Renal pelvis (tissue), 4 donors: ENCODE results near the gene RPGR. TPM values are rescaled to one million over a fixed set of nuclear protein-coding genes. Genes with fewer than 3 reads are reported as not detected.

Experiments used
- DNase-seq: peaks from one replicate; pipeline ENCODE4 v3.0.0-alpha.2; 2013
- polyA plus RNA-seq, 3 donors: library from polyadenylated mRNA; unstranded; fragments of 120-200 nt; gene quantifications; one replicate each; pipeline ENCODE4 v1.2.1, GENCODE V29; 2013; ENCODE audit not compliant: insufficient read length in 3 of 3

Gene RPGR
- polyA plus RNA-seq, 3 donors = 11.3 to 21.4 (median 21.1) TPM

DNA sequence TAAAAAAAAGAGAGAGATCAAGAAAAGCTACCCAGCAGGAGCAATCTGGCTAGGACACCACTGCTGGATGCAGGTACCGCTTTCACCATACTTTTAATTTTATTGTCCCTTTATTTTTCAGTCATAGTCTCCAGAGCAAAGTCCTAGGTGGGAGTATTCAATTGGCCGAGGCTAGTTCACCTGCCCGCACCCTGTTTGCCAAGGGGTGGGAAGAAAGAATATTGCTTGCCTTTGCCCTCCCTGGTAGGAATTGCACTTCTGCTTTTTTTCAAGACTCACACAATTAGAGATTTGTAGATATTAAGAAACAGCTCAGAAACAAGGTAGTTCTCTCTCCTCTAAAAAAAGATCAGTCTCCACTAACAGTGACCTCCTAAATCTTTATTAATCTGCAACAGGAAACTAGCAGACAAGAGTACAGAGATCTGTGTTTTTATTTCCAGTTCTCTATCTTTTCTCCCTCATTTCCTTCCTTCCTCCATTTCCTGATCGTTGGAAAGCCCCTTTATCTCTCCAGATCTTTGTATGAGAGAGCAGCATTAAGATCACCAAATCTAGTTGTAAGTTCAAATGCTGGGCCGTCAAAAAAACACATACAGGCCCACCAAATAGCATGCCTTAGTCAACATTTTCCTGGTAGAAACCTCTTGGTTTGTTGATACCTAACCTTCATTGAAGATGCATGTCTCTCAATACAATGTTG is 9.4 kb upstream of the RPGR start:
- no peak for DNase-seq

DNA sequence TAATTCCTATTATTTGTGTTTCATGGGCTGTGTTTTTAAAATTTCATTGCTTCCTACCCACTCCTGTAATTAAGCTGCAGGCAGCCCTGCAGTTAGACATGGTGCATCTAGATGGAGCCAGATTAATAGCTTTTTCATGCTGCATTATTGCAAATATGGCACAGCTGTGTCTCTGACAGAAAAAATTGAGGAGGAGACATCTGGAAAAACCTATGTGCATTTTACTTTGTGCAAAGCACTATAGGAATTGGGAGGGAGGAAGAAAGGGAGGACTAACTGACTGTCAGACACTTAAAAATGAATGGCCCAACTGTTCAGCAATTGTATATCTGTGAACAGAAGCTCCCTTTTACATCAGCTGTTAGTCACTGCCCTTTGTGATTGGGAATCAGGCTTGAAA is 8.1 kb upstream of the RPGR start:
- no peak for DNase-seq

DNA sequence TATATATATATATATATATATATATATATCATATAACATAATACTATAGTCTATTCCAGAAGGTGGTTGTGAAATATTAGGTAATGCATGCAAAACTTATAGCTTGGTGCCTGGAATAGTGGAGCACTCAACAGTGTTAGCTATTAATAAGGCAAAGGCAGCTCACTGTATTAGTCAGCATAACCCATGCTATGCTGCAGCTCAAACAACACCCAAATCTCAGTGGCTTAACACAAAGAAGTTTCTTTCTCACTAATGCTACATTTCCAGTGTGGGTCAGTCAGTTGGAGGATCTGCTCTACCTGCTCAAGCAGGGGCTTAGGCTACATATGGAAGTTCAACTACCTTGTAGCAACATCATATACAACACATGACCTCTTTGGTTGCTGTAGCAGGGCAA is 5.2 kb upstream of the RPGR start:
- DNase-seq = no peak

DNA sequence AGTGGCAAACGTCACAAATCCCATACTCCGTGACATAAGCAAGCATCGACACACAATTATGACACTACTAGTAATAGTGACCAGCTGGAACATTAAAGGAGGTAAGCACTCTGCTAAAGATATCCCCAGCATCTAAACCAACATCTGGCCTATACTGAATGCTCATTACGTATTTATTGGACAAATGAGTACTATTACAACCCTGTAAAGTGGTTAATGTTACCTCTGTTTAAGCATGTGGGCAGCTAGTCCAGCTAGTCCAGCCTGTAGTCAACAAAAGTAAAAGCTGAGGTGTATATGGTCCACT is 419 bp upstream of the RPGR start:
- no peak for DNase-seq

- DNase-seq = no peak
Observed at GRCh38 chrX:38326086-38326485, 1.2 kb downstream of the RPGR start.

GRCh38 chrX:38320819-38321218 is 6.5 kb downstream of the RPGR start:
- DNase-seq = no peak

- DNase-seq = no peak
Observed at GRCh38 chrX:38318606-38319005, 8.7 kb downstream of the RPGR start.

- no peak for DNase-seq
Observed at GRCh38 chrX:38318196-38318595, 9.1 kb downstream of the RPGR start.

GRCh38 chrX:38315186-38315585 is 12.1 kb downstream of the RPGR start:
- DNase-seq = no peak

DNA sequence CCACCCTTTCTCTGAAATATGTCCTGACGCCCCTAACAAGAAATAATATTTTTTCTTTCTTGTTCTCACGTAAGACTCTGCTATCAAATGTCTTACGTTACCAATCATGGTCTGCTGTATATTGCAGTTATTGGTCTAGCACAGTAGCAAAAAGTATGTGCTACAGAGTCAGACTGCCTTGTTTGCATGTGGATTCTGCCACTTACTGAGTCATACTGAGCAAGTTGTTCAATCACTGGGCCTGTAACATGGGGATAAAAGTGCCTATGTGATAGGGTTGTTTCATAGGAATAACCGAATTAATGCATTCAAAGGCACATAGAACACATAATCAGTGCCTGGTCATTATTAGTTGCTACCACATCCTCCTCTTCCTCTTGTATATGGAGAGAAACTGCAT is 14.1 kb downstream of the RPGR start:
- no peak for DNase-seq

- no peak for DNase-seq
Observed at GRCh38 chrX:38312436-38312835, 14.9 kb downstream of the RPGR start.

GRCh38 chrX:38311743-38312142 is 15.6 kb downstream of the RPGR start:
- DNase-seq = no peak

GRCh38 chrX:38305971-38306370 is 21.3 kb downstream of the RPGR start:
- DNase-seq = no peak

DNA sequence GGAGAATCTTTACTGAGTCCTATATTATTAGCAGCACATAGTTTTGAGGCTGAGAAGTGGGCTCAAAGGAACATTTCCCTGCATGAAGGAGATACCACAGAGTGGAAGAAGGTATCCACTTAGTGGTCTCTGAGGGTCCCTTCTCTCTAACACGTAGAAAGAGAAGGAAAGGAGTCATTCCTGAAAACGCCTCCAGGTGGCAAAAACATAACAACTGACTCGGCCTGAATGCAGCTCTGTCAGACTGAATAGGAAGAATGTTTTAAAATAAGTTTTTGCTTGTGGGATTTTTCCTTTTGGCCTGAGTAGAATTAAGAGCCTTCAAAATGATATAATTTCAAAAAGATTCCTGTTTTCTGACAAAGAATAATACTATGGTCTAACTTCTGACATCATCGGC is 23.3 kb downstream of the RPGR start:
- DNase-seq = no peak

DNA sequence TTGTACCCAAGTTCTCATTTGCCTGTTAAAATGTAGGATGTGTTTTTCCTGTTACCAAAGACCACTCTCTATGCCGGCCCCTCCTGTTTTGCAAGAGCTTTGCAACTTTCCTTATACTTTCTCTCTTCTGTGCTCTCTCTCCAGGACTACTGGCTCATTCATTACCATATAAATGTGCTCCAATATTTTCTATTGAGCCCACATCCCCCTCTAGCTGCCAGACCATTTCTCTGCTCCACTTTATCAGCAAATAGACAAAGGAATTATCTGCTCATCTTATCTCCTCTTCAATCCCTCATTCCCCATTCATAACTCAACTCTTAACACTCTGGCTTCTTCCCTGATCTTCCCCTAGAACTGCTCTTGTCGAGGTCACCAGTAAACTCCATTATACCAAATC is 33.6 kb downstream of the RPGR start:
- no peak for DNase-seq

GRCh38 chrX:38287674-38288073 is 39.6 kb downstream of the RPGR start:
- no peak for DNase-seq

DNA sequence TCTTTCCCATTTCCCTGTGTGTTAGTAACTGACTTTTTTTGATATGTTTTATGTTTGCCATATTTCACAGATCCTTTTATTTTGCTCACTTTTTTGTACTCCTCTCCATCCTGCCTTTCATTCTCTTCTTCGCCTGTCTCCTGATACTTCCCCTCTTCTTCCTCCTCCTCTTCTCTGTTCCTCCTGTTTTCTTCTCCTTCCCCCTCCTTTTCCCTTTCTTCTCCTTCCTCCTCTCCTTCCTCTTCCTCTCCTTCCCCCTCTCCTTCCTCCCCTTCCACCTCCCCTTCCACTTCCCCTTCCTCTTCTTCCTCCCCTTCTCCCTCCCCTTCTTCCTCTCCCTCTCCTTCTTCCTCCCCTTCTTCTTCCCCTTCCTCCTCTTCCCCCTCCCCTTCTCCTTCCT is 41.7 kb downstream of the RPGR start:
- no peak for DNase-seq

- DNase-seq = no peak
Observed at GRCh38 chrX:38282049-38282448, 45.3 kb downstream of the RPGR start.

DNA sequence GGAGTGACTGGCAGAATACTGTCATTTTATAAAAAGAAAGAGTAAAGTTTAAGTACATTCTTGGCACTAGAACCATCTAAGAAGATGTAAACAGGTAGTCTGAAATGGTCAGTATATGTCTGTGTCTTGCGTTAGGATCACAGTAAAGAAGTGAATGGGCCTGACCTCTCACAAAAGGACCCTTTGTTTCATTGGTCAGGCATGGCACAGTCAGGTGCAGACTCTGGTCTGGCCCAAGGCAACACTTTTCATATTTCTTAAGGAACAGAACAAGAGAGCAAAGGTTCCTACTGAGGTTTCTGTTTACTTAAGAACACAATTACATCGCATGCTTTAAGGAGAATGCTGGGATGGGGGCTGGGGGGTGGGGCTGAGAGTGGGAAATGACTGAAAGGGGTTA is 48.1 kb downstream of the RPGR start:
- no peak for DNase-seq

DNA sequence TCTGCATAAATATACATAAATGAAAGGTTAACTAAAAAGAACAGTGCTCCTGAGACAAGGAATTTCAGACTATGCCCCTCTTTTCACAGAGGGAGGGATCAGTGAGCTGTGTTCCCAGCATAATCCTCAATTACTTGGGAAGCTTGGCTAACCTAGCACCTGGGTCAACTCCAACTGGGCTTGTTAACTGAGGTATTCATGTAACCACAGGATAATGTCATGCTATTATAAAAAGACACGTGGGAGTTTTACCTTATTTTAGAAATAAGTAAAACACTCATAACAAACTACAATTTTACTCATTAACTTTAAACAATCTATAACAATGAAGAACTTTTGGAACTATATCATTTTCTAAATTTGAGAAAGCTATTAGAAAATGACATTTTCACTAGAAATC is 48.6 kb downstream of the RPGR start:
- DNase-seq = no peak

DNA sequence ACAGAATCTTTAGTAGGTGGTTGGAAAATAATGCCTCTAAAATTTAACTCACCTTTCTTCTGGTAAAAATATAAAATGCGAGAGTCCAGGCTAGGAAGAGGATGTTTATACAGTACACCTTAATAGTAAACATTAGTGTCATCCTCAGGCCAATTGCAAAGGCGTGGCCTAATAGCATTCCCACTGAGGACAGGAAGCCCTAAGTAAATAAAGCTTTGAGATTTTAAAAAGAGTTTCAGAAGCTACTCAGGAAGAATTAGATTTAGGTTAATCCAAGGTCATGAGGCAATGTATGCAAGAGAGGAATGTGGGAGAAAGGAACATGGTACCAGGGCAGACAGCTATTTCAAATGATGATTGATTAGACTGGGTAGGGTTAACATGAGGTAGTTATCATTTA is 49.5 kb downstream of the RPGR start:
- DNase-seq = no peak

DNA sequence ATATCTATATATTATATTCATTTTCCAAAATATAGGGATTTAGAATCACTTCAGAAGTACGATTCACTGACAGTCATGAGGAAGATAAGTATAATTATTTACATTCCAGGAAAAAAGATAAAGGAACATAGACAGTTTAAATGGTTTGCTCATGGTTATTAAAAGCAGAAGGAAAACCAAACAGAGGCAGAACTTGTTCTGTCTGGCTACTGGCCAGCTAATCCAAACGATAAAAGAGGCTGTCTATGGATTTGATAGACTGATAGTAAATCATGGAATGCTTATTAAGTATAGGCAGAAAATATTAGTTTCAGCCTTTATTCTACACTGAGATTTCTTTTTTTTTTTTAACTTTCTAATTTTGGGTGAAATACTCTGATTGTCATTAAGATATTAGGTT is 50.2 kb downstream of the RPGR start:
- DNase-seq = no peak

DNA sequence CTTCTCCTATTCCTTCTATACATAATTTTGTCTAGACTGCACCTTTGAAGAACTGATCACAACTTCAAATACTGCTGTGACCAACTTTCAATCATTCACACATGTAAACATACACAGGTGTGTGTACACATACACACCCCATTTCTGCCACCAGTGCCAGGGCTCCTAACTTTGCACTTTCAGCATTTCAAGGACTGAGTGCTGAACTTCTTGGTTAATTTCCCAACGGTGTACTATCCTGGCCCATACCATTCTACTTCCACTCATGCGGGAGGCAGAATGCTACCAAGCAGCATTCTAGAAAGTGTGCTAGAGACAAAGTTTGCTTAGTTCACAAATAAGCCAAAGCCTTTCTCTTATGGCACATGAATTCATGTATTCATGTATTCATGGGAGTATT is 51.2 kb downstream of the RPGR start:
- DNase-seq = no peak

DNA sequence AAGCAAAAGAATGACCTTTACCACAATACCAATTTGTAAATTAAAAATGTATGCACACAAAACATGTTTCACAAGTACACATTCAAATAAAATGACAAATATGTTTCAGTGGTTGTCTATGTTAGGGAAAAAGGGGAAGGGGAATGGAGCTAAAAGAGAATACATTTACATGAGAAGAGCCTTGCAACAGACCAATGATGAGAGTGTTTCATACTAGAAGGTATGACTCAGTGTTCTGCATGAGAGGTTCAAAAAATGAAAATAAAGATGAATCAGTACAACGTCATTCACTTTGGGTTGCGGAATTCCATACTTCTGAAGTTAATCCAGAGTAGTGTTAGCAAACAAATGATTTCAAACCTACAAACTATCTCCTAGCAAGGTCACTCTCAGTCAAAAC is 51.7 kb downstream of the RPGR start:
- no peak for DNase-seq

DNA sequence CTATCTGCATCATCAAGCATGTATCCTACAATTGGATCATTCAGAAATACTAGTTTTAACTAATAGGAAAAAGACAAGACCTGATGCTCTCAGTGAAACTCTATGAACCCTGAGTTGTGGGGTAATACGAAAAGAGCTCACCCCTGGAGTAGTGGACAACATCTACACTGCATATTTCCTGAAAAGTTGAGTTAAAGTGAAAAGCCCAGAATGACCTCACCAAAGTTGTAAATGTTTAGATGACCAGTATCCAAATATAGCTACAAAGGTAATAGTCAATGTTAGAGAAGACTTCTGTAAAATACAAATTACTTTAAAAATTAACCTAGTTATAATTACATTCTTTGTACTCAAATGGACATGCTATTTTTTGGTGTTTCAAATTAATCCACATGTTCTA is 53.9 kb downstream of the RPGR start:
- no peak for DNase-seq
